ENCODE data around the gene SPOUT1. TPM values are rescaled to one million over a fixed set of nuclear protein-coding genes. Genes with fewer than 3 reads are reported as not detected.
A peak's percentile ranks its signal among the peaks of the same experiment; 100 is the strongest.

SPOUT1 gene
- total and polyA plus RNA-seq, 2 of the 13 experiments (the other 11 are each of a cell fraction or from before 2014, with no cell fraction given): 39.0 to 45.8 TPM

GRCh38 chr9:128838338-128838737 lies 8.7 kb upstream of the SPOUT1 start (continued):
- TF ChIP-seq PRPF4 (IDR thresholded peaks at IDR 0.05; ENCODE audit: low read depth, low read length, poor library complexity, severe bottlenecking) (no peak), PHF21A (CRISPR knock-in tag; IDR thresholded peaks at IDR 0.05) (peak; percentile 86), HNF1B (CRISPR knock-in tag; IDR thresholded peaks at IDR 0.05) (peak; percentile 43; the same call in 1 of the 2 replicates), ARID4A (CRISPR knock-in tag; IDR thresholded peaks at IDR 0.05; ENCODE audit: borderline replicate concordance) (peak; percentile 44; the same call in 1 of the 2 replicates), ZBTB21 (CRISPR knock-in tag; IDR thresholded peaks at IDR 0.05) (peak; percentile 55; the same call in 1 of the 2 replicates), ZNF788 (CRISPR knock-in tag; IDR thresholded peaks at IDR 0.05; ENCODE audit: borderline replicate concordance) (peak; percentile 25; the same call in 1 of the 2 replicates), IKZF5 (CRISPR knock-in tag; IDR thresholded peaks at IDR 0.05) (peak; percentile 59; the same call in 1 of the 2 replicates), CREBL2 (CRISPR knock-in tag; IDR thresholded peaks at IDR 0.05; ENCODE audit: borderline replicate concordance) (no peak), ISL2 (CRISPR knock-in tag; IDR thresholded peaks at IDR 0.05) (peak; percentile 56), MAX (IDR thresholded peaks at IDR 0.05) (peak; percentile 84), ZNF556 (CRISPR knock-in tag; IDR thresholded peaks at IDR 0.05; ENCODE audit: borderline replicate concordance) (no peak), NR2F2 (IDR thresholded peaks at IDR 0.05; ENCODE audit: borderline replicate concordance, low read depth) (peak; percentile 94), ZNF543 (CRISPR knock-in tag; IDR thresholded peaks at IDR 0.05) (peak; percentile 44; the same call in 1 of the 2 replicates), ZBTB20 (CRISPR knock-in tag; IDR thresholded peaks at IDR 0.05; ENCODE audit: borderline replicate concordance, low read depth) (peak; percentile 98; the same call in 1 of the 2 replicates), FOXA1 (IDR thresholded peaks at IDR 0.05) (no peak), FOXA1 (CRISPR knock-in tag; IDR thresholded peaks at IDR 0.05) (peak; percentile 86), ZNF281 (CRISPR knock-in tag; IDR thresholded peaks at IDR 0.05; ENCODE audit: borderline replicate concordance) (peak; percentile 19; the same call in 1 of the 2 replicates), FOSL2 (CRISPR knock-in tag; IDR thresholded peaks at IDR 0.05) (peak; percentile 29; the same call in 1 of the 2 replicates), ZNF33A (CRISPR knock-in tag; IDR thresholded peaks at IDR 0.05; ENCODE audit: borderline replicate concordance) (no peak), ZNF589 (CRISPR knock-in tag; conservative IDR thresholded peaks at IDR 0.05) (no peak)
